HepG2 (cell line): ENCODE measurements around the gene TLN1. TPM values are rescaled to one million over a fixed set of nuclear protein-coding genes. Genes with fewer than 3 reads are reported as not detected.

Experiments used
- ATAC-seq: fragments of 200-7000 bp; cut with Tn5 transposase; 3 replicates; pipeline ENCODE4 v1.9.1; 2020; ENCODE audit warnings: mild to moderate bottlenecking, moderate library complexity
- BruUV-seq: library from RNA; stranded (reverse); fragments of 400-500 nt; replicated peaks from 2 replicates; lab custom pipeline; 2021; lab: Mats Ljungman, UMichigan
- CTCF ChIA-PET: fragments of 300-600 bp; formaldehyde crosslinking; extraction: SDS; loops from one replicate; lab custom pipeline; 2021; ENCODE audit warnings: low total read pairs, inconsistent platforms, low intra/inter-chr PET ratio; lab: Yijun Ruan, JAX
- POLR2A ChIA-PET: fragments of 350-600 bp; sonication (Branson Sonifier 250); formaldehyde crosslinking; loops from one replicate; lab custom pipeline; 2020; ENCODE audit warnings: antibody characterized with exemption, inconsistent platforms; lab: Yijun Ruan, JAX
- DNase-seq: peaks from one replicate; pipeline ENCODE4 v3.0.0-alpha.2; 2015; ENCODE audit warnings: low spot score
- FAIRE-seq: peaks from 3 replicates; lab custom pipeline; 2011; peaks lifted over from hg19 to GRCh38; lab: Jason Lieb, UNC
- H2AFZ ChIP-seq: one replicate; pipeline ENCODE4 v1.6.1; 2011; ENCODE audit warnings: low read length, inconsistent platforms
- H3K27ac ChIP-seq: fragments of 300-600 bp; 3 replicates; pipeline ENCODE4 v1.8.0; 2011; ENCODE audit warnings: mixed run types, mild to moderate bottlenecking, mixed read lengths, low read length, inconsistent platforms; ENCODE audit not compliant: insufficient read depth; ENCODE audit errors: extremely low read length
- H3K27me3 ChIP-seq, 2 experiments: fragments of 200-600 bp in 1 of 2; 2 replicates in 1 of 2; 3 replicates in 1 of 2; pipeline versions ENCODE4 v1.6.0 to v1.8.0; 2011; ENCODE audit warnings: low read length in 2 of 2, mild to moderate bottlenecking in 2 of 2, moderate library complexity in 2 of 2, inconsistent platforms in 1 of 2; ENCODE audit not compliant: insufficient read depth in 2 of 2, control insufficient read depth in 1 of 2
- H3K36me3 ChIP-seq, 2 experiments: fragments of 200-600 bp in 1 of 2; replicated peaks in 1 of 2; 2 replicates in 1 of 2; 3 replicates in 1 of 2; pipeline versions ENCODE4 v1.5.1 to v1.8.0; 2011; ENCODE audit warnings: low read length in 2 of 2, inconsistent platforms in 1 of 2; ENCODE audit not compliant: insufficient read depth in 2 of 2, control insufficient read depth in 1 of 2
- H3K4me1 ChIP-seq: 2 replicates; pipeline ENCODE4 v1.5.1; 2012; ENCODE audit warnings: low read length, inconsistent platforms; ENCODE audit not compliant: insufficient read depth
- H3K4me2 ChIP-seq: 2 replicates; pipeline ENCODE4 v1.6.0; 2011; ENCODE audit warnings: low read depth, low read length, inconsistent platforms
- H3K4me3 ChIP-seq, 3 experiments: fragments of 200-600 bp in 1 of 3; sonication (generic), shearing (Covaris generic) in 1 of 3; replicated peaks in 1 of 3; 2 replicates each; pipeline ENCODE4 v1.5.1; 2011 to 2016; ENCODE audit warnings: low read length in 3 of 3, inconsistent platforms in 2 of 3, low read depth in 2 of 3, mild to moderate bottlenecking in 2 of 3, control low read depth in 1 of 3, mixed read lengths in 1 of 3; ENCODE audit not compliant: insufficient read depth in 1 of 3
- H3K79me2 ChIP-seq: one replicate; pipeline ENCODE4 v1.6.1; 2011; ENCODE audit warnings: low read length, inconsistent platforms; ENCODE audit not compliant: insufficient read depth
- H3K9ac ChIP-seq: 2 replicates; pipeline ENCODE4 v1.6.0; 2011; ENCODE audit warnings: mild to moderate bottlenecking, low read depth, low read length, inconsistent platforms; ENCODE audit not compliant: insufficient read depth
- H3K9me3 ChIP-seq: 2 replicates; pipeline ENCODE4 v1.5.1; 2012; ENCODE audit warnings: mild to moderate bottlenecking, low read length
- H4K20me1 ChIP-seq: 2 replicates; pipeline ENCODE4 v1.6.0; 2011; ENCODE audit warnings: inconsistent platforms, mild to moderate bottlenecking, low read length, moderate library complexity; ENCODE audit not compliant: insufficient read depth
- E2F5 ChIP-seq: sonication (generic); formaldehyde crosslinking; conservative IDR thresholded peaks from 2 replicates; pipeline ENCODE4 v1.4.0; 2020; ENCODE audit warnings: missing genetic modification reagents
- GATA4 ChIP-seq: sonication (generic); IDR thresholded peaks from 2 replicates; pipeline ENCODE4 v1.6.1; 2016; ENCODE audit warnings: antibody characterized with exemption, low read depth, borderline replicate concordance
- KAT2B ChIP-seq: fragments of 150-350 bp; IDR thresholded peaks from 2 replicates; pipeline ENCODE4 v1.6.1; 2014; ENCODE audit warnings: low read depth, low read length, borderline replicate concordance
- PCBP1 ChIP-seq: fragments of 200-400 bp; formaldehyde crosslinking; IDR thresholded peaks from 2 replicates; pipeline ENCODE4 v1.6.1; 2017; ENCODE audit warnings: mild to moderate bottlenecking, low read depth, low read length, borderline replicate concordance
- POLR2G ChIP-seq: fragments of 200-400 bp; formaldehyde crosslinking; IDR thresholded peaks from 2 replicates; pipeline ENCODE4 v1.6.1; 2018; ENCODE audit warnings: mild to moderate bottlenecking, low read depth, low read length, moderate library complexity
- SRSF1 ChIP-seq: fragments of 200-400 bp; formaldehyde crosslinking; optimal IDR thresholded peaks from 2 replicates; pipeline ENCODE3; 2017; ENCODE audit warnings: mild to moderate bottlenecking, low read depth, low read length, moderate library complexity
- TIGD3 ChIP-seq: sonication (generic); formaldehyde crosslinking; IDR thresholded peaks from 2 replicates; pipeline ENCODE4 v1.5.1; 2020; ENCODE audit warnings: mild to moderate bottlenecking, missing genetic modification reagents, borderline replicate concordance
- ZFP36L2 ChIP-seq: sonication (generic); formaldehyde crosslinking; IDR thresholded peaks from 2 replicates; pipeline ENCODE4 v1.4.0; 2020; ENCODE audit warnings: missing genetic modification reagents
- ZNF253 ChIP-seq: sonication (generic); formaldehyde crosslinking; IDR thresholded peaks from 2 replicates; pipeline ENCODE4 v1.8.0; 2022; ENCODE audit warnings: mild to moderate bottlenecking, missing genetic modification reagents, borderline replicate concordance
- ZNF414 ChIP-seq: sonication (generic); formaldehyde crosslinking; IDR thresholded peaks from 2 replicates; pipeline ENCODE4 v1.5.0; 2020; ENCODE audit warnings: missing genetic modification reagents
- WGBS: methylation state at CpG from one replicate; pipeline ENCODE4 v1.1.6; 2017; ENCODE audit warnings: low lambda C conversion rate; 5-methylcytosine and 5-hydroxymethylcytosine counted together
- in situ Hi-C: cut with HindIII; loops from 2 replicates; pipeline ENCODE4 v1.10.0; 2017; ENCODE audit warnings: low pct_unique_long_range_greater_than_20kb; ENCODE audit not compliant: extremely low pct_ligation_motif_present
- intact Hi-C: fragments of 100-400 bp; cut with micrococcal nuclease; formaldehyde crosslinking; loops from one replicate; pipeline ENCODE4 v1.10.0; 2022; ENCODE audit not compliant: unreplicated experiment
- polyA plus RNA-seq, 8 experiments: library from polyadenylated mRNA; depleted of rRNA in 3 of 8; stranded (reverse) in 7 of 8; unstranded in 1 of 8; fragments of >200 nt; fragmentation: Illumina TruSeq in 4 of 8; extraction: Trizol in 4 of 8; gene quantifications; 2 replicates each; pipeline versions ENCODE4 v1.2.1 to v1.2.3, GENCODE V29; 2011 to 2016; ENCODE audit warnings: low read depth in 4 of 8, missing spikeins in 1 of 8, mixed read lengths in 1 of 8; ENCODE audit not compliant: insufficient read depth in 1 of 8
- total RNA-seq, 5 experiments: library from RNA; depleted of rRNA; stranded (reverse); fragments of >200 nt; fragmentation: Illumina TruSeq; extraction: Trizol; gene quantifications; 2 replicates each; pipeline ENCODE4 v1.2.3, GENCODE V29; 2016; ENCODE audit warnings: low read depth in 1 of 5
- TF ChIP-seq, protein P1 (sequence below): sonication (generic); formaldehyde crosslinking; IDR thresholded peaks from 2 replicates; pipeline ENCODE4 v1.5.0; 2020; ENCODE audit warnings: mild to moderate bottlenecking, missing genetic modification reagents

The TLN1 gene
- total and polyA plus RNA-seq, 2 of the 13 experiments (the other 11 are each of a cell fraction or from before 2014, with no cell fraction given), result 35.2 to 51.8 TPM

- TF ChIP-seq KAT2B (no peak), GATA4 (no peak), PCBP1 (no peak), TIGD3 (CRISPR knock-in tag) (no peak), E2F5 (CRISPR knock-in tag) (no peak), POLR2G (no peak), ZFP36L2 (CRISPR knock-in tag) (no peak), ZNF414 (CRISPR knock-in tag) (no peak), SRSF1 (no peak), ZNF253 (CRISPR knock-in tag) (no peak)
- TF ChIP-seq, protein P1, sequence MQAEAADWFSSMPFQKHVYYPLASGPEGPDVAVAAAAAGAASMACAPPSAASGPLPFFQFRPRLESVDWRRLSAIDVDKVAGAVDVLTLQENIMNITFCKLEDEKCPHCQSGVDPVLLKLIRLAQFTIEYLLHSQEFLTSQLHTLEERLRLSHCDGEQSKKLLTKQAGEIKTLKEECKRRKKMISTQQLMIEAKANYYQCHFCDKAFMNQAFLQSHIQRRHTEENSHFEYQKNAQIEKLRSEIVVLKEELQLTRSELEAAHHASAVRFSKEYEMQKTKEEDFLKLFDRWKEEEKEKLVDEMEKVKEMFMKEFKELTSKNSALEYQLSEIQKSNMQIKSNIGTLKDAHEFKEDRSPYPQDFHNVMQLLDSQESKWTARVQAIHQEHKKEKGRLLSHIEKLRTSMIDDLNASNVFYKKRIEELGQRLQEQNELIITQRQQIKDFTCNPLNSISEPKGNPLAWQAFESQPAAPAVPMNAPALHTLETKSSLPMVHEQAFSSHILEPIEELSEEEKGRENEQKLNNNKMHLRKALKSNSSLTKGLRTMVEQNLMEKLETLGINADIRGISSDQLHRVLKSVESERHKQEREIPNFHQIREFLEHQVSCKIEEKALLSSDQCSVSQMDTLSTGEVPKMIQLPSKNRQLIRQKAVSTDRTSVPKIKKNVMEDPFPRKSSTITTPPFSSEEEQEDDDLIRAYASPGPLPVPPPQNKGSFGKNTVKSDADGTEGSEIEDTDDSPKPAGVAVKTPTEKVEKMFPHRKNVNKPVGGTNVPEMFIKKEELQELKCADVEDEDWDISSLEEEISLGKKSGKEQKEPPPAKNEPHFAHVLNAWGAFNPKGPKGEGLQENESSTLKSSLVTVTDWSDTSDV (CRISPR knock-in tag), result no peak
- Histone ChIP-seq H3K4me1 (peaks cover 13% of the 10 kb centered on the region), H3K27me3 (no peaks in the 10 kb centered on the region), H2AFZ (no peak overlapping the region), H3K4me3 (no peak overlapping the region), H3K27ac (no peak overlapping the region), H3K4me2 (no peak overlapping the region), H4K20me1 (no peaks in the 10 kb centered on the region), H3K36me3 (no peaks in the 10 kb centered on the region), H3K9me3 (no peaks in the 10 kb centered on the region), H3K79me2 (no peaks in the 10 kb centered on the region), H3K9ac (no peak overlapping the region)
- FAIRE-seq (no peak), DNase-seq (no peak), ATAC-seq (no peak)
- in situ Hi-C loops, result no loop called here
- 82% methylated on average over 5 of the region's 5 CpGs for WGBS
- CTCF ChIA-PET, result no interaction called here
- intact Hi-C loops, result no loop called here
- POLR2A ChIA-PET, result interaction anchor here (0.8 to 0.9 kb wide), 2 partner anchors 9 to 20 kb away, joined by 3 read pairs; no protein-coding TSS in a partner anchor
- no TSS peak for BruUV-seq
Observed at GRCh38 chr9:35679091-35679490, 52.9 kb downstream of the TLN1 start.
